Suprapubic skin (tissue), 4 donors: Measurements from ENCODE around the gene PLCG2. TPM values are rescaled to one million over a fixed set of nuclear protein-coding genes. Genes with fewer than 3 reads are reported as not detected.

Source experiments
- DNase-seq, 2 donors: peaks; one replicate each; pipeline ENCODE4 v3.0.0-alpha.2; 2019; ENCODE audit warnings: low spot score in 2 of 2
- H3K27ac ChIP-seq: fragments of 200-600 bp; sonication (generic); one replicate; pipeline ENCODE4 v1.5.1; 2019
- H3K27me3 ChIP-seq: fragments of 200-600 bp; sonication (generic); one replicate; pipeline ENCODE4 v1.5.1; 2019
- H3K36me3 ChIP-seq: fragments of 200-600 bp; sonication (generic); one replicate; pipeline ENCODE4 v1.5.1; 2019
- H3K4me1 ChIP-seq: fragments of 200-600 bp; sonication (generic); one replicate; pipeline ENCODE4 v1.5.1; 2019
- H3K4me3 ChIP-seq: fragments of 200-600 bp; sonication (generic); one replicate; pipeline ENCODE4 v1.5.1; 2019; ENCODE audit warnings: mild to moderate bottlenecking
- H3K9me3 ChIP-seq: fragments of 200-600 bp; sonication (generic); one replicate; pipeline ENCODE4 v1.5.1; 2019
- CTCF ChIP-seq, 2 donors: fragments of 200-600 bp in 1 of 2; fragments of 450-650 bp in 1 of 2; sonication (generic) in 1 of 2; IDR thresholded peaks; one replicate each; pipeline ENCODE4 v1.5.1; 2016 to 2019; ENCODE audit warnings: antibody characterized with exemption in 2 of 2, mild to moderate bottlenecking in 1 of 2, moderate library complexity in 1 of 2
- EP300 ChIP-seq: sonication (generic); formaldehyde crosslinking; IDR thresholded peaks from one replicate; pipeline ENCODE4 v1.6.1; 2017; ENCODE audit warnings: antibody characterized with exemption
- POLR2A ChIP-seq, 2 donors: fragments of 450-650 bp; IDR thresholded peaks; one replicate each; pipeline ENCODE4 v1.6.1; 2017; ENCODE audit warnings: antibody characterized with exemption in 2 of 2, mild to moderate bottlenecking in 2 of 2, moderate library complexity in 2 of 2
- POLR2AphosphoS5 ChIP-seq, 3 donors: sonication (generic); formaldehyde crosslinking; IDR thresholded peaks; one replicate each; pipeline ENCODE4 v1.6.1; 2017; ENCODE audit warnings: antibody characterized with exemption in 3 of 3
- WGBS: methylation state at CpG from one replicate; pipeline ENCODE4 v1.1.5; 2018; 5-methylcytosine and 5-hydroxymethylcytosine counted together
- total RNA-seq, 4 donors: library from RNA; depleted of rRNA; stranded (reverse); fragments of >200 nt; gene quantifications; one replicate each; pipeline ENCODE4 v1.1.0, GENCODE V29; 2016

The PLCG2 gene
- total RNA-seq, 4 donors from 2014 or later, result 6.5 to 24.1 (median 10.5) TPM

GRCh38 chr16:81843683-81844082 is 64.6 kb downstream of the PLCG2 start:
- H3K9me3 ChIP-seq, result no peaks in the 10 kb centered on the region
- WGBS, result 88% methylated on average over 8 of the region's 8 CpGs
- H3K4me1 ChIP-seq, result no peaks in the 10 kb centered on the region
- TF ChIP-seq EP300, result no peak
- no peak for TF ChIP-seq POLR2A (IDR thresholded peaks at IDR 0.05)
- no peak for TF ChIP-seq POLR2AphosphoS5 (IDR thresholded peaks at IDR 0.05)
- TF ChIP-seq CTCF (IDR thresholded peaks at IDR 0.05), result no peak
- H3K27me3 ChIP-seq, result peaks cover 3% of the 10 kb centered on the region
- no peaks in the 10 kb centered on the region for H3K36me3 ChIP-seq
- no peak for DNase-seq
- no peak overlapping the region for H3K27ac ChIP-seq
- no peak overlapping the region for H3K4me3 ChIP-seq

GRCh38 chr16:81846105-81846504 is 67.0 kb downstream of the PLCG2 start:
- Histone ChIP-seq H3K4me3 (no peak overlapping the region), H3K4me1 (no peaks in the 10 kb centered on the region), H3K9me3 (no peaks in the 10 kb centered on the region), H3K27me3 (peaks cover 3% of the 10 kb centered on the region), H3K27ac (no peak overlapping the region), H3K36me3 (no peaks in the 10 kb centered on the region)
- no peak for DNase-seq
- 96% methylated on average over 4 of the region's 4 CpGs for WGBS
- TF ChIP-seq POLR2AphosphoS5 (IDR thresholded peaks at IDR 0.05), result no peak

- Histone ChIP-seq H3K27ac (no peak overlapping the region), H3K27me3 (no peaks in the 10 kb centered on the region), H3K36me3 (no peaks in the 10 kb centered on the region), H3K9me3 (no peaks in the 10 kb centered on the region), H3K4me1 (peaks cover 2% of the 10 kb centered on the region), H3K4me3 (no peak overlapping the region)
- WGBS, result 78% methylated on average over 4 of the region's 4 CpGs
- DNase-seq, result no peak
- TF ChIP-seq CTCF (IDR thresholded peaks at IDR 0.05) (no peak), EP300 (no peak), POLR2AphosphoS5 (IDR thresholded peaks at IDR 0.05) (no peak), POLR2A (IDR thresholded peaks at IDR 0.05) (no peak)
Measured at GRCh38 chr16:81848306-81848853, 69.3 kb downstream of the PLCG2 start.

GRCh38 chr16:81850197-81850944 is 71.3 kb downstream of the PLCG2 start:
- no peaks in the 10 kb centered on the region for H3K9me3 ChIP-seq
- no peak for DNase-seq
- no peaks in the 10 kb centered on the region for H3K27me3 ChIP-seq
- H3K4me3 ChIP-seq, result no peak overlapping the region
- H3K36me3 ChIP-seq, result peaks cover under 1% of the 10 kb centered on the region
- 81% methylated on average over 10 of the region's 10 CpGs for WGBS
- TF ChIP-seq POLR2A (IDR thresholded peaks at IDR 0.05) (no peak), POLR2AphosphoS5 (IDR thresholded peaks at IDR 0.05) (no peak), CTCF (IDR thresholded peaks at IDR 0.05) (no peak), EP300 (no peak)
- no peak overlapping the region for H3K27ac ChIP-seq
- peaks cover 3% of the 10 kb centered on the region for H3K4me1 ChIP-seq

- no peaks in the 10 kb centered on the region for H3K9me3 ChIP-seq
- DNase-seq, result no peak
- TF ChIP-seq CTCF (IDR thresholded peaks at IDR 0.05), result no peak
- TF ChIP-seq POLR2AphosphoS5 (IDR thresholded peaks at IDR 0.05), result no peak
- TF ChIP-seq EP300, result no peak
- no peak for TF ChIP-seq POLR2A (IDR thresholded peaks at IDR 0.05)
- WGBS, result 85% methylated on average over 2 of the region's 2 CpGs
- peaks cover 5% of the 10 kb centered on the region for H3K36me3 ChIP-seq
- no peak overlapping the region for H3K27ac ChIP-seq
- no peak overlapping the region for H3K4me3 ChIP-seq
- no peaks in the 10 kb centered on the region for H3K27me3 ChIP-seq
- H3K4me1 ChIP-seq, result peaks cover 3% of the 10 kb centered on the region
Measured at GRCh38 chr16:81852347-81852746, 73.3 kb downstream of the PLCG2 start.
